NCI-H187 treated with DMSO at 0.1 percent for 48 hours (cell line): ENCODE measurements around the gene GALR2.
"Not testable (repeated sequence)": the region's sequence is repeated elsewhere in the genome, so short reads cannot be mapped to it uniquely, and the experiment has no call there.

Experiments
- DNase-seq: peaks from one replicate; lab custom pipeline; 2025; lab: John Stamatoyannopoulos, UW

GALR2 gene

GRCh38 chr17:76074390-76075363 lies at the start of gene GALR2:
Gene GALR2, plus strand, starts transcription at chr17:76074781. Its CDS starts 103 bp downstream, at chr17:76074884.
- no peak for DNase-seq

DNA sequence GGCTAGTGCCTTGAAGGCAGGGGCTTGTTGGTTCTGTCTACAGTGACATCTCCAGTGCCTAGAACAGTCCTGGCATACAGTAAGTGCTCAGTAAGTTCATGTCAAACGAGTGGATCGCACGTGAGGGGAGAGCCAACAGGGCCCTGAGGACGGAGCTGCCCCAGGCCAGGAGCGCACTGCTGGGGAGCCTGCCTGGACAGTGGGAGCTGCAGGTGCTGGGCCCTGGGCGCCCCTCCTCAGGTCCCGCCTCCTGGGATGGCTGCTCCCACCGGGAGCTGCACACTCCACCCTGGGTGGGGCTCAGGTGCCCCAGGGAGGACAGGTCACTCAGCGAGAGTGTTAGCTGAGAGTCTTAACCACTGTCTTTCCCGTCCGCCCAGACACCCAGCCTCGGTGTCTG lies 49.3 kb upstream of the GALR2 start:
- no peak for DNase-seq

DNA sequence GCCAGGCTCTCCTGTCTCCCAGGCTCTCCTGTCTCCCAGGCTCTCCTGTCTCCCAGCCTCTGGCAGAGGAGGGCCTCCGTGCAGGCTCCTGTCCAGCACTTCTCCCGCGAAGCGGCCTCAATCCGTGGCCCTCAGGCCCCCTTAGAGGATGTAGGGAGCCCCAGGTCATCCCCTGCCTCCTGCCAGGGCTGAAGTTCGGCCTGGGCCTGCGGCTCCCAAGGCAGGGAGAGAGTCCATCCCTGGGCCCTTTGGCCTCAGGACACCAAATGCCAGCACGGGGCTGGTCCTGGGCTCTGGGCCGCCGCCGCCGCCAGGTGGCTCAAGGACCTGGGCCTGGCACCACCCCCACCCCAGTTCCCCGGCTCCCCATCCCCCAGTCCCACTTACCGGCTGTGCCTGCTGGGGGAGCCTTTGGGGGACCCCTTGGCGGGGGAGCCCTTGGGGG lies 47.8 kb upstream of the GALR2 start:
- no peak for DNase-seq

- DNase-seq = no peak
Measured at GRCh38 chr17:76027159-76027839, 47.3 kb upstream of the GALR2 start, which contains the start of gene EVPL. Gene EVPL, minus strand, starts transcription at chr17:76027306. Its CDS starts 108 bp downstream, at chr17:76027198.

GRCh38 chr17:76032073-76032779 lies 42.4 kb upstream of the GALR2 start:
- DNase-seq = no peak

DNA sequence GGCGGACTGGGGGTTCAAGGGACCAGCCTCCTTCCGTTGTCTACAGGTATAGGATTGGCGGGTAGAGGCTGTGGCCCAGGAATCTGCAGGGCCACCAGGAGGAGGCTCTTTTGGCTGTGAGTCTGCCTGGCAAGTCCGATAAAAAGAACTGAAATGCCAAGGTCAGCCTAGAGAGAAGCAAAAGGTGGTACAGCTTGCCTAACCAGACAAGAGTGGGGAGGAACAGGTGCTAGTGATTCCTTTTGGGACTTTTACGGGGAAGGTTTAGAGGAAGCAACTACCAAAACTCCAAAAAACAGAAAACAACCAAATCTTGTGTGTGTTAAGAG lies 41.8 kb upstream of the GALR2 start:
- no peak for DNase-seq

GRCh38 chr17:76033139-76033538 lies 41.4 kb upstream of the GALR2 start:
- DNase-seq = no peak

GRCh38 chr17:76034428-76035350 lies 39.9 kb upstream of the GALR2 start:
- no peak for DNase-seq

DNA sequence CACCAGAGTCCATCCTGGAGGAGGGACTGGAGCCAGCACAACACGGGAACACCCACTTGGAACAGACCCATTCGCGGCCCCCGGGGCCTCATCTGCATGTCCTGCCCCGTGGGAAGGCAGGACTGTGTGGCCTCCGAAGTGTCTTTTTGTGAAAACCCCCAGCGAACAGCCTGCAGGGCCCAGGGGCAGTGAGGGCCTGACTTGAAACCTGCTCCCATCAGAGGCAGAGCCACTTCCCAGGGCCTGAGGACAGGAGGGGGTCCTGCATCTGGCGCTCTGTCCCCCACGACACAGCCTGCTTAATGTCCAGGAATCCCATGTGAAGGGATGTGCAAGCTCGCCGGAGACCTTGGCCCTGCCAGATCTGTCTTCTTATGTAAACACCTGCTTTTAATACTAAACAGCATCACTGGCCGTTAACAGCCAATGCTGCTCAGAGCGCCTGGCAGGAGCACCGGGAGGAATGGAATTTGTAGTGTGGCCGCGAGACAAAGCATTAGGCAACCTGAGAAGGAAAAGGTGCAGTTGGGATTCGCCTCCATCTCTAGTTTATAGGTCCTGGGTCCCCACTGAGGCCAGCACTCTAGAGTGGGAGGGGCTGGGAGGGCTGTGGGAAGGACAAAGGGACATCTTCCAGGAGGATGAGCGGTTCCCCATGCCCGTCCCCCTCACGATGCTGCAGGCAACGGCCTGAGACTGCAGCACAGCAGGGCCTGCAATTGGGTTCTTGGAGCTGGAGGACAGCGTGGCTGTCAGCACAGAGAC lies 37.9 kb upstream of the GALR2 start:
- DNase-seq = no peak

- DNase-seq = no peak
Measured at GRCh38 chr17:76038050-76038449, 36.5 kb upstream of the GALR2 start.

DNA sequence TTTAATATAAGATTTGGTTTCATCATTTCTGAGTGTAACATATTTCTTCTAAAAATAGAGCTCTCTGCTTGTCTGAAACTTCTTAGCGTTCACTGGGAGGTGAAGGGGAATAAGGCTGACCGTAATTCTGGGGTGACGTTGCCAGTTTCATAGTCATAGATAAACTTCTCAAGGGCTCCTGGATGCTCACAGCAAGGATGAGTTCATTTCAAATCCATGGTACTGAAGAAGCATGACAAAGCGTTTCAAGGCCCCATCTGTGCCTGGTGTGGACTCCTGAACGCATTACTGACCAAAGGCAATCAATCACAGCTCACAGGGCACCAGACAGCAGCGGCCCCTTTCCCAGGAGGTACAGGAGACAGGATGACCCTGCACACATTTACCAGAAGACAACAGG lies 35.5 kb upstream of the GALR2 start:
- DNase-seq = no peak

GRCh38 chr17:76040376-76040775 lies 34.2 kb upstream of the GALR2 start:
- no peak for DNase-seq

DNA sequence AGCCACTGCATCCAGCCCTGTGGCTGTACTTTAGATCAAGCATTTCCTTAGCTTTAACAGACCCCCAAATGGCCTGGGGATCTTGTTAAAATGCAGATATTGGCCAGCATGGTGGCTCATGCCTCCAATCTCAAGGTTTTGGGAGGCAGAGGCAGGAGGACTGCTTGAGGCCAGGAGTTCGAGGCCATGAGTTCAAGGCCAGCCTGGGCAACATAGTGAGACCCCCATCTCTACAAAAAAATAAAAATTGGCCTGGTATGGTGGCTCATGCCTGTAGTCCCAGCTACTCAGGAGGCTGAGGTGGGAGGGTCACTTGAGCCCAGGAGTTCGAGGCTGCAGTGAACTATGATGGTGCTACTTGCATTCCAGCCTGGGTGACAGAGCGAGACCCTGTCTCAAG lies 31.7 kb upstream of the GALR2 start:
- DNase-seq = not testable (repeated sequence)

GRCh38 chr17:76044475-76045007 lies 30.0 kb upstream of the GALR2 start:
- DNase-seq = not testable (repeated sequence)

DNA sequence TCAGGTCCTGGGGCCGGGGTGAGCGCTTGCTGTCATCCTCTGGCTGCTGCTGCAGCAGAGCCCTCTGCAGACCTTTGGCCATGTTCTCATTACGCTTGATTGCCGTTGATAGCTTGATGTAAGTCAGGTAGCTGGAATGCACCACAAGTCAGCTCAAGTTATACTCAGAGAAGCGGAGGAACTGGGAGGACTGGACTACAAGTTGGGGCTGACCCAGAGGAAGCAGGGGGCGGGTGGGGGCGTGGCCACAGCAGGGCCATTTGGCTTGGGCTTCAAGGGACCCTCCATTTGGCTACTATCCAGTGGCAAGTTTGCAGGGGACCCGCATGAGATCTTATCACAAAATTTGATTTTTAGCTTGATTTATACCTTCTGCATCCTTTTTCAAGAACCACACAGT lies 28.5 kb upstream of the GALR2 start:
- DNase-seq = no peak

GRCh38 chr17:76048025-76048605 lies 26.5 kb upstream of the GALR2 start:
- DNase-seq = no peak

DNA sequence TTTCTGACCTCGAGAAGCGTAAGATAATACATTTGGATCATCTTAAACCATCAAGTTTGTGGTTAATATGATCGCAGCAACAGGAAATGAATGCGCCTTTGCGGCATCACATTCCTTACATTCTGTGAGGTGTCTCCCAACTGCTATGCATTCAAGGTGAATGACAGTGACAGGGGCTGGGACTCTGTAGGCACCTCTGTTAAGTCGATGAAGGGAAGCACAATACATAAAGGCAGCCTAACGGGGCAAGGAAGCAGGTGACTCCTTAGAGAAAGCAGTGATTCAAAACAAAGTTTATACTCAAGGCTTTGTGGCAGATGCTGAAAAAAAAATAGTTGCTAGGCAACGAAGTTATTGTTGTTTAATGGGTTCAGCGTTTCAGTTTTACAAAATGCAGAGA lies 25.9 kb upstream of the GALR2 start:
- no peak for DNase-seq

GRCh38 chr17:76049239-76049638 lies 25.3 kb upstream of the GALR2 start:
- DNase-seq = no peak

DNA sequence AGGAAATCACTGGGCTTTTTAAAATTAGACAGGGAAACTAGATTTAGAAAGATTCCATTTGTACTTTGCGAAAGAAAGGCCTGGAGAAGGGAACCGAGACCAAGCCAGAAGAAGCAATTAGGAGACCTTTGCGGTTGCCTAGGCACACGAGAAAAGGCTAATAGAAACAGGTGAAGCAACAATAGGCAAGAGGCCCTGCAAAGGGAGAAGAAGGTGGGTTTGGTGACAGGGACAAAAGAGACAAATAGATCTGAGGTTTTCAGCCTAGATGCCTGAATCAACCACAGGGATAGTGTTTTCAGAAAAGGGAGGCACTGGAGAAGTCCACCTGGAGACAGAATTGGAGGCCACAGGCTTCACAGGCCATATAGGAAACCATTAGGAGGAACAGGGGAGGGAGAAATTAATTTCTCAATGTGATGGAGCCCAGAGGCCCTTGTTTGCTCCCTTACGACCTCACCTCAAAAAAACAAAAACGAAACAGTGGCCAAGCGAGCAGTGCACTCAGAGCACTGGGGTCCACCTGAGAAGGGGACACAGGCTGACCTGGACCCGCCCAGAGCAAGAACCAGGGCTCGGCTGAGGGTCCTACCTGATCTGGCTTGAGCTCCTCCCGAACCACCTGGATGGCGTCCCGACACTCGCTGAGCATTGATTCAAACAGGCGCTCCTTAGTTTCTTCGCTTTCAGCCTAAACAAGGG lies 24.6 kb upstream of the GALR2 start:
- DNase-seq = no peak
